ENCODE measurements around the gene FRMD3. TPM values are rescaled to one million over a fixed set of nuclear protein-coding genes. Genes with fewer than 3 reads are reported as not detected.

Gene FRMD3
- total and polyA plus RNA-seq, 8 donors = 0.87 to 2.6 (median 1.5) TPM

- H3K4me3 ChIP-seq = no peak overlapping the region
- no peaks in the 10 kb centered on the region for H3K27me3 ChIP-seq
- ATAC-seq = no peak
- H3K9me3 ChIP-seq = no peaks in the 10 kb centered on the region
- H3K36me3 ChIP-seq = no peaks in the 10 kb centered on the region
- WGBS, 2 donors = 74 to 75% methylated on average over 3 of the region's 3 CpGs
- FAIRE-seq = no peak
- TF ChIP-seq CTCF (IDR thresholded peaks at IDR 0.05) = no peak
- no peak for DNase-seq
- no peak overlapping the region for H3K27ac ChIP-seq
- intact Hi-C loops (cut with DNase I) = loop anchor here in 1 of 3 donors (10.0 kb wide), 1 partner anchor 63 kb away; no protein-coding TSS in a partner anchor
- H3K4me1 ChIP-seq = no peaks in the 10 kb centered on the region
Observed at GRCh38 chr9:83501565-83501964, 36.6 kb downstream of the FRMD3 start.

GRCh38 chr9:83497441-83497840 lies 40.8 kb downstream of the FRMD3 start:
- no peak overlapping the region for H3K27ac ChIP-seq
- no peaks in the 10 kb centered on the region for H3K36me3 ChIP-seq
- no peak overlapping the region for H3K4me3 ChIP-seq
- no peak for TF ChIP-seq CTCF (IDR thresholded peaks at IDR 0.05)
- WGBS, 2 donors = 93 to 98% methylated on average over 3 of the region's 3 CpGs
- ATAC-seq (no peak), FAIRE-seq (no peak), DNase-seq (no peak)
- no peaks in the 10 kb centered on the region for H3K27me3 ChIP-seq
- intact Hi-C loops (cut with DNase I) = no loop called here
- no peaks in the 10 kb centered on the region for H3K4me1 ChIP-seq
- H3K9me3 ChIP-seq = no peaks in the 10 kb centered on the region

GRCh38 chr9:83491995-83492394 lies 46.2 kb downstream of the FRMD3 start:
- no peak for DNase-seq
- no peak for TF ChIP-seq CTCF (IDR thresholded peaks at IDR 0.05)
- Histone ChIP-seq H3K27me3 (no peaks in the 10 kb centered on the region), H3K4me1 (no peaks in the 10 kb centered on the region), H3K4me3 (no peak overlapping the region), H3K36me3 (no peaks in the 10 kb centered on the region), H3K9me3 (no peaks in the 10 kb centered on the region), H3K27ac (no peak overlapping the region)
- ATAC-seq = no peak
- FAIRE-seq = no peak
- intact Hi-C loops (cut with DNase I) = no loop called here
- WGBS, 2 donors = 79 to 80% methylated on average over 3 of the region's 3 CpGs

GRCh38 chr9:83491413-83491812 lies 46.8 kb downstream of the FRMD3 start:
- DNase-seq (no peak), FAIRE-seq (no peak)
- no peak for TF ChIP-seq CTCF (IDR thresholded peaks at IDR 0.05)

GRCh38 chr9:83489961-83490360 lies 48.2 kb downstream of the FRMD3 start:
- WGBS, 2 donors = 95 to 96% methylated on average over 1 of the region's 1 CpG
- H3K4me1 ChIP-seq = no peaks in the 10 kb centered on the region
- no peak for FAIRE-seq
- H3K27me3 ChIP-seq = no peaks in the 10 kb centered on the region
- H3K9me3 ChIP-seq = no peaks in the 10 kb centered on the region
- TF ChIP-seq CTCF (IDR thresholded peaks at IDR 0.05) = no peak
- H3K36me3 ChIP-seq = no peaks in the 10 kb centered on the region
- intact Hi-C loops (cut with DNase I) = no loop called here
- H3K4me3 ChIP-seq = no peak overlapping the region
- DNase-seq = no peak
- no peak overlapping the region for H3K27ac ChIP-seq
- ATAC-seq = no peak

More at GRCh38 chr9:83491413-83491812, 46.8 kb downstream of the FRMD3 start:
- H3K9me3 ChIP-seq = no peaks in the 10 kb centered on the region
- no peaks in the 10 kb centered on the region for H3K4me1 ChIP-seq
- 48 to 61% methylated on average over 3 of the region's 3 CpGs for WGBS, 2 donors
- H3K27me3 ChIP-seq = no peaks in the 10 kb centered on the region
- no peaks in the 10 kb centered on the region for H3K36me3 ChIP-seq
- no peak overlapping the region for H3K27ac ChIP-seq
- H3K4me3 ChIP-seq = no peak overlapping the region
- intact Hi-C loops (cut with DNase I) = no loop called here
- no peak for ATAC-seq
